Stimulated activated CD4-positive, alpha-beta T cell treated with anti-CD3 and anti-CD28 coated beads, Interleukin-2, amount 100 ng/mL, for 4 hours (primary cell): ENCODE measurements around the gene THAP4.

Source experiments
- DNase-seq: peaks from one replicate; pipeline ENCODE4 v3.0.0-alpha.2; 2020; ENCODE audit warnings: low read depth

The THAP4 gene

DNA sequence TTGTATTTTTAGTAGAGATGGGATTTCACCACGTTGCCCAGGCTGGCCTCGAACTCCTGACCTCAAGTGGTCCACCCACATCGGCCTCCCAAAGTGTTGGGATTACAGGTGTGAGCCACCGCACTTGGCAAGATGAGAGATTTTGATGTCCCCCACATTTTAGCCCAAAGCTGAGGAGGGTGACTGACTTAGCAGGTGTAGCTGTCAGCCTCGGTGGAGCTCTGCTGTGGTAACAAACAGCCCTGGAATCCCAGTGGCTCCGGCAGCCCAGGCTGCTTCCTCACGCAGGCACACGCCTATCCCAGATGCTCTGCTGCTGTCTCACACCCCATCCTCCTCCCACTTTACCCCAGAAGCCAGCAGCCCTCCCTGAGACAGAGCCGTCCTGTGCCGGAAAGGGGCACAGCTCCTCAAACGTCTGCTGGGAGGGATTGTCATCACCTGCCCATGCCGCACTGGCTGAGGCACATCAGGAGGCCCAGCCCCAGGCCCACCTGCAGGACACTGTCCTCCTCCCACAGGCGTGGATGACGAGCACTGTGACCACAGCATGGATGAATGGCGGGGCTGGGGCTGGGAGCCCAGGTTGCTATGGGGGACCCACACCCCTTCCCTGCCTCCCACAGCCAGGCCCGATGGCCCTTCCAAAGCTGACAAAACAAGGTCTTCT, 89.0 kb downstream of the THAP4 start:
- DNase-seq, result no peak

DNA sequence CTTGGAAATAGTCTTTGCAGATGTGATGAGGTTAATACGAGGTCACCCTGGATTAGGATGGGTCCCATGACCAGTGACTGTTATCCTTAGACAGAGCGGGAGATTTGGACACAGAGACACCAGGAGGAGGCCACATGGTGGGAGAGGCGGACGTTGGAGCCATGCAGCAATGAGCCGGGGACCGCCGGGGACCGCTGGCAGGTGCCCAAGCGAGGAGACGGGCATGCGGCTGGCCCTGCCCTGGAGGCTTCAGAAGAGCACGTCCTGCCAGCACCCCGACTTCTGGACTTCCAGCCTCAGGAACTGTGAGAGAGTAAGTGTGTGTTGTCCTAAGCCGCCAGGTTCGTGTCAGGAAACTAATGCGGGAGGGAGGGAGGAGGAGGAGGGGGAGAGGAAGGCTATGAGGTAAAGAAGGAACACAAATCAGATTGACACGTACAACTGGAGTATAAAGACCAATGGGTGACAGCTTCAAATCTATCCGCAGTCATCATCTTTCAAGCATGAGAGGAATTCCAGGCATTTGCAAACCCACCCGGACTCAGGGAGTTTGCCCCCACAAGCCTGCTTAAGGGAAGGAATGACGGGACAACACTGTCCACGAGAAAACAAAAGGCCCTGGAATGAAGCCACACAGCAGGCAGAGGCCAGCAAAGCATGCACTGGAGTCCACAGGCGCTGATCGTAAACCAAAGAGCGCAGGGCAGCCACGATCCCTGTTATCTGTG, 90.0 kb downstream of the THAP4 start:
- DNase-seq, result no peak

GRCh38 chr2:241545523-241546473, 91.2 kb downstream of the THAP4 start:
- no peak for DNase-seq

DNA sequence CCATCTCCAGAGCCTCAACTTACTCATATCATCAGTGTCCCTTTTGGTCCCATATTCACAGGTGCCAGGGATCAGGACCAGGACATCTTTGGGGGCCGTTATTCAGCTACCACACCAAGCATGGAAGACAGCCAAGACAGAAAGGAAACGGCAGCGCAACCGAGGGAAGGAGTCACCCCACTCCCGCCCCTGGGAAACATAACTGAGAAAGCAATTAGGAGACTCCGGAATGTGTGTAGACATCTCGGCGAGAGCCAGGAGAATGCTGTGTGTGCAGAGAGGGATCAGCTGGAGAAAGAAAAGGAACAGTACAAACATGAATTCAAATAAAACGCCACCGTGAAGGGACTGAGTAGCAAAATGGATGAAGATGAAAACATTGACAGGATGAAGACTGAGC, 91.9 kb downstream of the THAP4 start:
- no peak for DNase-seq

DNA sequence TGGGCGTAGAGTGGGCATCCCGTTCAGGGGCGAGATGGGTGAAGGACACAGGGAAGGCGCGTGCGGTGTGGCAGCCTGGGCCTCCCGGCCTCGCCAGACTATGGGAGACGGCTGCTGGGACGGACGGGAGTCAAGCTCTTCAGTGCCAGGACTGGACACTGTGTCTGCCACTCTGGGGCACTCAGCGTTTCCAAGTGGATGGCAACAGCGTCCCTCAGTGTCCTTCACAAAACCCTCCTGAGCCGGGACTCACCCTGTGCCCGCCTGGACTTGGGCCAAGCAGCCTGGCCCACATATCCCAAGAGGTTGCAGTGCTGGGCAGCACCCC, 94.7 kb downstream of the THAP4 start:
- no peak for DNase-seq

DNA sequence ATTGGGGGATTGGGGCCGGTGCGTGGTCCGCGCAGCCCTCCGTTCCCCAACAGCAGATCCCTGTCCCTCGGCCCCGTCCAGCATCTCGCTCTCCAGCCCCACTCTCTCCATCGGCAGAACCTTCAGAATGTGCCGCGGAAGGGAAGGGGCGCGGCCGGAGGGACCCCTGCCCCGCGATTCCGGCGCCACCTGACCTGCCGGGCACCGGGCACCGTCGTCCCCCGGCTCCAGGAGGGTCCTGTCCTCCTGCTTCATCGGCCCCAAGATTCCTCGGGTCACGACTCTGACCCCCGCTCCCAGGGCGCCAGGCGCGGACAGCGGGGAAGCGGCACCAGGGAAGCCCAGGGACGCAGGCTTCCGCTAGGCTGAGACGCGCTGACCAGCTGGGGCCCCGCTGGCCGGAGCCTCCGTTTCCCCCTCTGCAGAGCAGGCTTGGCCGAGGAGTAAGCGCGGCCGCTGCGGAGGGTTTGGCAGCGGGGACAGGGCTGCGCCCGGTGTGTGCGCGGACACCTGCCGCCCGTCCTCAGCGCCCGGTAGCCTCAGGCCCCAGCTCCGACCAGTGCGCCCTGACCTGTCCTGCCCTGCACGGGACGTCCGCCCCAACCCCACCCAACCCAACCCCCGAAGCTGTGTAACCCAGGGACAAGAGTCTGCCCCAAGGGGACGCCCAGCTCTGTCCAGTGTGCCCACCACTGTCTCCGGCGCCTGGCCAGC, 95.2 kb downstream of the THAP4 start:
- no peak for DNase-seq

DNA sequence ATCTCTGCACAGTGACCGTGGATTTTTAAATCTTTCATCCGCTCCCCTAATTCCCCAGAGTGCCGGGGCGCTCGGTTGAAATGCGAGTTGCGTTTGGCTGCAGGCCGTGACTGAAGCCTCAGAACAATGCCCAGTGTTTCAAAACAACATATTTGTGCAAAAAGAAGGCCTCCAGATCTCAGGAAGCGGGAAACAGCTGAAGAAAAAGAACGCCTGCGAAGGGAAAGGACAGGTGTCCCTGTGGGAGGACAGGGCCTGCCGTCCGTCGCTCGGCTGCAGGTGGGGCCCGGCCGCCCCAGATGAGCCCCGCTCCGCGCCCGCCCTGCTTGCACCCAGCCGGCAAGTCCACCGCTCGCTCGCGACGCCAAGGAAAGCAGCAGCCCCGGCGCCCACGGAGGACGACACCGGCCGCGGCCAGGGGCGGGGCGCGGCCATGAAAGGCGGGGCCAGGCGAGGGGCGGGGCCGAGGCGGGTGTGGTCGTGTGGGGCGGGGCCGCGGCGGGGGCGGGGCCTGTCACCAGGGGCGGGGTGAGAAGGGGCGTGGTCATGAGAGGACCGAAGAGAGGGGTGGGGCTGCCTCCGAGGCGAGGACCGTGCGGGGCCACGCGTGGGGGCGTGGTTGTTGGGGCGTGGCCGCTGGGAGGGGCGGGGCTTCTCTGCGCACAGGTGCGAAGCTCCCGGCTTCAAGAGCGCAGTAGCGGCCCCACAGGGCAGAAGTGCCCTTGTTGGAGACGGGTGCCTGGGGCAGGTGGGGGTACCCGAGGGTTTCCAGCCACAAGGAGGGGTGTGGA, 96.0 kb downstream of the THAP4 start:
- peak; percentile 25 for DNase-seq

DNA sequence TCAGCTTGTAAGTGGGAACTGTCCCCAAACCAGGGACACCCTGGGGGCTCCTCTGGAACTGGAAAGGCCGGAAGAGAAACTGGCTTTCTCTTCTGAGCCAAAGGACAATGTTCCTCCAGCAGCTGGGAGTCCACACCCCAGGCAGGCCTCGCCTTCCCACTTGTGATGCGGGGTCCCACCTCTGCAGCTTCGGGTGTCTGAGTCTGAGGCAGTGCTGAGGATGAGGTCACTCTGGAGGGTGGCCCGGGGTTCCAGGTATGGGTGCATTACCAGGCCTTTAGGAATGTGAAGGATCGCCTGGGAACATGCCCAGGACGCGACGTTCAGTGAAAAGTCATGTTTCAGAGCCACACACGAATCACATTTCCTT, 96.6 kb downstream of the THAP4 start:
- no peak for DNase-seq

DNA sequence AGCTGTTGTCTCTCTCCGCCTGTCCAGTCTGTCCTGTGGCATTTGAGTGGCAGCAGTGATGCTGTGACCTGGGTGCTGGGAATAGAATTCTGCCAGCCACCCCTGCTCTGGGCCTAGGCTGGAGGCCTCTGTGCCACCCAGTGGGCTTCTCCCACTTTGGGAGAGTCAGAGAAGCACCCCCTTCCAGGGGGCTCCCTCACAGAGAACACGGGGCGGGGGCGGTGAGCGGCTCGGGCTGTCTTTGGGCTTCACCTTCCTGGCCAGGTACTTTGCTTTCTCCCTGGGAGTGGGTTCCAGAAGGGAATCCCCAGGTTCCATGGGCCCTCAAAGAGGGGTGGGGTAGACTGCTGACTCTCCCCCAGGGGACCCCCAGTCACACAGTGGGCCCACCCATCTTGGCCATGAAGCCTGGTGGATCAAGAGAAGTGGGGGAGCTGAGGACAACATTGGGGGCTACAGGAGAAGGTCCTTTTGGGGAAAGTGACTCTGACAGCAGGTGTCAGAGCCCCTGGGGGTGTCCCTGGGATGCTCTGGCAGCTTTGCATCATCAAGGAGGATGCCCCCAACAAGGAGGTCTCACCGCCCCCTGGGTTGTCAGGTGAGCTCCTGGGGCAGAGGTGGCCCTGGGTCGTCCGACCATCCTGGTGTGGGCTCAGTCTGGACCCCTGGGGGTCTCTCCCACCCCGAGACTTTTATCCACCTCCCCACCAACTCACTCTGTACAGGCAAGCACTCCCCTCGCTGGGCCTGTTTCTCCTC, 97.2 kb downstream of the THAP4 start:
- no peak for DNase-seq

GRCh38 chr2:241538838-241539615, 97.9 kb downstream of the THAP4 start:
- no peak for DNase-seq

DNA sequence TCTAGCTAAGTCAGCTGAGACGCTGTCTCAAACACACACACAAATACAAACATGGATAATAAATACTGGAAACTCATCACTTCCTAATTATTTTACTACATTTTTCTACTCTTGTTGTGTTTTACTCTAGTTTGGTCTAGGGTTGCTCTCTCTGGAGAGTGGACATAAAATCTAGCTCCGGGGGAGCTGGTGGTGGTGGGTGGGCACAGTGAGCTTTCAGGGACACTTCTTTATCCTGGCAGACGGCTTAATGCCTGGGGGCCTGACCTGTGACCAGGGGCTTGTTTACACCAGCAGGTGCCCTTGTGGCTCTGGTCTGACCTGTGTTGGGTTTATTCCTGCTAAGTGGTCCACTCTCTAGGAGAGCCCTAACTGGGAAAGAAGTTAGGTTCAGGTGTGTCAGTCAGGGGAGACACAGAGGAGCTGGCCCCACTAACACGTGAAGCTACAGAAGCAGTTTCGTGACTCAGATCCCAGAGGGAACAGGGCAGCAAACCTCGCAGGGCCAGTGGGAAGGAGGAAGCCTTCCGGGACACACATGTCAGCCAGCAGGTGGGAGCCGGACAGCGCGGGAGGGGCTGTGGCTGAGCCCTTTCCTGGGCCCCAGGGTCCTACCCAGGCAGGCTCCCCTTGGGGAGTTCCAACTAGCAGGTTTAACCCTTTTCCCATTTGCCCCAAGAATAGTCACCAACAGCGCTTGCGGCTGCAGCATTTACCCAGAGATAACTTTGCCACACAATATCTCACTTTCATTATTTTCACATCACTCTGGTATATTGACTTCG, 100.9 kb downstream of the THAP4 start:
- DNase-seq, result no peak

GRCh38 chr2:241534701-241535375, 102.1 kb downstream of the THAP4 start:
- DNase-seq, result no peak
